Stimulated activated CD8-positive, alpha-beta memory T cell treated with anti-CD3 and anti-CD28 coated beads, Interleukin-15, amount 100 ng/mL, for 1 hour (primary cell): ENCODE measurements around the gene KRTAP5-10.
"Not testable (repeated sequence)": the region's sequence is repeated elsewhere in the genome, so short reads cannot be mapped to it uniquely, and the experiment has no call there.

ENCODE experiments used
- DNase-seq: peaks from one replicate; pipeline ENCODE4 v3.0.0-alpha.2; 2020; ENCODE audit warnings: low read depth

Gene KRTAP5-10, protein sequence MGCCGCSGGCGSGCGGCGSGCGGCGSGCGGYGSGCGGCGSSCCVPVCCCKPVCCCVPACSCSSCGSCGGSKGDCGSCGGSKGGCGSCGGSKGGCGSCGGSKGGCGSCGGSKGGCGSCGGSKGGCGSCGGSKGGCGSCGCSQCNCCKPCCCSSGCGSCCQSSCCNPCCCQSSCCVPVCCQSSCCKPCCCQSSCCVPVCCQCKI

DNA sequence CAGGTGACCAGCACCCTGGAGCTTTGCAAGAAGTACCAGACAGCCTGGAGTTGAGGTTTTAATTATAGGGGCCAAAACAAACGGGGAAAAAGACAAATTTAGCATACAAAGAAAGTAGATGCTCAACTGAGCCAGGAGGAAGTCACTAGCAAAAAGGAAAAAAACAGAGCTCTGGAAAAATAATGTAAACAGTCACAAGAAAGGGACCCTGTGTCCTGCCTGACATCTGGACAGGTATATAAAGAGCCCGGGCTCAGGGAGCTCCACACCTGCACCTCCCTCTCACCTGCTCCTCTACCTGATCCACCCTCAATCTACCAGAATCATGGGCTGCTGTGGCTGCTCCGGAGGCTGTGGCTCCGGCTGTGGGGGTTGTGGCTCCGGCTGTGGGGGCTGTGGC, at the start of gene KRTAP5-10:
TSS of gene KRTAP5-10 (plus strand) at position 301 of the 400 bp plus-strand sequence. CDS start at position 326, 25 bp downstream.
- no peak for DNase-seq

DNA sequence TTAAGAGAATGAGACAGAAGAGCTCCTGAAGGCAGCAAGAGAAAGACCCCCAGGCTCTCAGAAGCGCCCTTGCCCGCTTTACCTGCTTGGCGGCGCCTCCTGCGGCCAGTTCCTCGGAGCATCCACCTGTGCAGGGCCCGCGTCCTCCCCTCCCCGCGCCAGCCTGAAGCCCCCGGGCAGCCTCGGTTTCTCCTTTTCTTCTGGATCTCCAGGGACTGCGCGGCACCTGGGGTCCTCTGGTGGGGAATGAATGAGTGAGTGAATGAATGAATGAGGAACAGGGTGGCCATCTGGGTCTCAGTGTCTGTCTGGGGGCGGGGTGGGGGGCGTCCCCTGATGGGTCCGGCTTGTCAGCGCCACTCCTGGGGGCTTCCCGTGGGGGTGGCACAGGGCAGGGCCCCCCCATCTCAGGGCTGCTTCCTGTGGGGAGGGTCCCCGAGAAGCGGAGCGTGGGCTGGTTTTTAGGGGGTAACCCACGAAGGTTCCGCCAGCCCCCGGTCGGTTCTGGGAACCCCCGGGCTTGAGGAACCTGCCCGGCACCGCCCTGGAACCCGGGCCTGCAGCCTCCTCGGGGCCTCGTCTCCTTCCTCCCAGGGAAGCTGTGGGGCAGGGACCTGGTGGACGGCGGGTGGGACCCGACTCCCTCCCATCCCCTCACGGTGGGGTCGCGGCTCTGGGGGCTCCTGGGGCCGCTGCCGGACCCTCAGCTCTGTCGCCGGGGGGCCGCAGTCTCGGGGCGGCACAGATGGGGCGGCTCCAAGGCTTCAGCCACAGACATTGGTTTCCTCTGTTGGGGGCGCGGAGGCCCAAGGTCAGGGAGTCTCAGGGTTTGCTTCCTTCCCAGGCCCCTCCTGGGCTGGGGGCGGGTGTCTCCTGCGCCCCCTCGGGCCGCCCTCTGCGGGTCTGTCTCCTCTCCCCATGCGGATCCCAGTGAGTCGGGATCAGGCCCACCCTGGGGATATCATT, 46.6 kb upstream of the KRTAP5-10 start:
- no peak for DNase-seq

DNA sequence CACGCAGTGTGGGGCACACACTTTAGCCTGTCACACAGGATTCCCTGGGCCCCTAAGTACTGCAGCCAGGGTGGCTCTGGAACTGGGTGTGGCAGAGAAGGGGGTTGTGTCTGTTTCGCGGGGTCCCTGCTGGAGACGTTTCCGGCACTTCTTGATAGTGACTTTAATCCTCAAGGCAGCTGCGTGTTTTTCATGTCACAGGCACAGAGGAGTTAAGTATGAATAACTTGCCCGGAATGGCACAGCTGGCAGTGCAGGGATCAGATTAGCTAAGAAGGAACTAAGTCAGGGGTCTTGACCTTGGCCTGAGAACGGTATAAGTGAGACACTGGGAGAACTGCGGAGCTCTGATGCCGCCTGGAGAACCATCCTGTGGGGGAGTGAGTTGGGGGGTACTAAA, 45.8 kb upstream of the KRTAP5-10 start:
- no peak for DNase-seq

DNA sequence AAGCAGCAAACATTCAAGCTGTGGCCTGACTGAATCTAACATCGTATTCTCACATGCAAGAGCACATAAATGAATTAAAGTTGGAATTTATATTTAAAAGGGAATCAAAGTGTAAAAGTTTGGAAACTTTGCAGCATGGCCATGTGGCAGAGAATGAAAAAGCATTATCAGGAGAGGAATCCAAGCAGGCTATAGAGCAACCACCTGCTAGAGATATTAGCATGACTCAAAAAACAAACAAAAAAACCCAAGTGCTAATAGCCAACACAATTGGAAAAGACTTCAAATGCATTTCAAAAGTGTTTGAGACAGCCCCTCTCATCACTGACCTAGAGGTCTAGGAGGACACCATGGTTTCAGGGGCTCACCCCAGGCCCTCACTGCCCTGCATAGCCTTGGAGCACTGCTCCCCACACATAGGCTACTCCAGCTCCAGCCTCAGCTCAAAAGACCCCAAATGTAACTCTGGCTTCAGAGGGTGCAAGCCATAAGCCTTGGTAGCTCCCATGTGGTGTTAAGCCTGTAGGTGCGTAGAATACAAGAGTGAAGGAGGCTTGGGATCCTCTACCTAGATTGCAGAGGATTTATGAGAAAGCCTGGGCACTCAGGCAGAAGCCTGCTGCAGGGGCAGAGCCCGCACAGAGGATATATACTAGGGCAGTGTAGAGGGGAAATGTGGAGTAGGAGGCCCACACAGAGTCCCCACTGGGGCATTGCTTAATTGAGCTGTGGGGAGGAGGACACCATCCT, 40.0 kb upstream of the KRTAP5-10 start:
- DNase-seq: no peak

DNA sequence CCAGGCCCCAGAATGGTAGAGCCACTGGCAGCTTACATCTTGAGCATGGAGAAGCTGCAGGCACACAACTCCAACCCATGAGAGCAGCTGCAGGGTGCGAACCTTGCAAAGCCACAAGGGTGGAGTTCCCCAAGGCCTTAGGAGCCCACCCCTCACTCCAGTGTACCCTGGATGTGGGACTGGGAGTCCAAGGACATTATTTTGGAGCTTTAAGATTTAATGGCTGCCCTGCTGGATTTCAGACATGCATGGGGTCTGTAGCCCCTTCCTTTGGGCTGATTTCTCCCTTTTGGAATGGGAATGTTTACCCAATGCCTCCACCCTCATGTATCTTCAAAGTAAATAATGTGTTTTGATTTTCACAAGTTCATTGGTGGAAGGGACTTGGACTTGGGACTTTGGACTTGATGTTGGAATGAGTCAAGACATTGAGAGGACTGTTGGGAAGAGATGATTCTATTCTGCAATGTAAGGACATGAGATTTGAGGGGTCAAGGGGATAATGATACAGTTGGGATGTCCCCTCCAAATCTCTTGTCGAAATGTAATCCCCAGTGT, 39.3 kb upstream of the KRTAP5-10 start:
- no peak for DNase-seq

DNA sequence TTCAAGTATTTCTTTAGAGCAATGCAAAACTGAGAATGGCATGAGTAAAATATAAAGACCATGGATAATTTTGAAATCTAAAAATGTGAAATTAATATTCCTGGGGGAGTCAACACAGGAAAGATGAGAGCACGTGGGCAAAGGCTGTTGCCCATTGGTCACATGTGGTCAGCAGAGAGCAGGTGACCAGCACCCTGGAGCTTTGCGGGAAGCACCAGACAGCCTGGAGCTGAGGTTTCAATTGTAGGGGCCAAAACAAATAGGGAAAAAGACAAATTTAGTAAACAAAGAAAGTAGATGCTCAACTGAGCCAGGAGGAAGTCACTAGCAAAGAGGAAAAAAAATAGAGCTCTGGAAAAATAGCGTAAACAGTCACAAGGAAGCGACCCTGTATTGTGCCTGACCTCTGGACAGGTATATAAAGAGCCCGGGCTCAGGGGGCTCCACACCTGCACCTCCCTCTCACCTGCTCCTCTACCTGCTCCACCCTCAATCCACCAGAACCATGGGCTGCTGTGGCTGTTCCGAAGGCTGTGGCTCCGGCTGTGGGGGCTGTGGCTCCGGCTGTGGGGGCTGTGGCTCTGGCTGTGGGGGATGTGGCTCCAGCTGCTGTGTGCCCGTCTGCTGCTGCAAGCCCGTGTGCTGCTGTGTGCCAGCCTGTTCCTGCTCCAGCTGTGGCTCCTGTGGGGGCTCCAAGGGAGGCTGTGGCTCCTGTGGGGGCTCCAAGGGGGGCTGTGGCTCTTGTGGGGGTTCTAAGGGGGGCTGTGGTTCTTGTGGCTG, 38.4 kb upstream of the KRTAP5-10 start, which contains the start of gene KRTAP5-7:
TSS of gene KRTAP5-7 (plus strand) at position 472 of the 780 bp plus-strand sequence. CDS start at position 506, 34 bp downstream.
- DNase-seq: not testable (repeated sequence)

DNA sequence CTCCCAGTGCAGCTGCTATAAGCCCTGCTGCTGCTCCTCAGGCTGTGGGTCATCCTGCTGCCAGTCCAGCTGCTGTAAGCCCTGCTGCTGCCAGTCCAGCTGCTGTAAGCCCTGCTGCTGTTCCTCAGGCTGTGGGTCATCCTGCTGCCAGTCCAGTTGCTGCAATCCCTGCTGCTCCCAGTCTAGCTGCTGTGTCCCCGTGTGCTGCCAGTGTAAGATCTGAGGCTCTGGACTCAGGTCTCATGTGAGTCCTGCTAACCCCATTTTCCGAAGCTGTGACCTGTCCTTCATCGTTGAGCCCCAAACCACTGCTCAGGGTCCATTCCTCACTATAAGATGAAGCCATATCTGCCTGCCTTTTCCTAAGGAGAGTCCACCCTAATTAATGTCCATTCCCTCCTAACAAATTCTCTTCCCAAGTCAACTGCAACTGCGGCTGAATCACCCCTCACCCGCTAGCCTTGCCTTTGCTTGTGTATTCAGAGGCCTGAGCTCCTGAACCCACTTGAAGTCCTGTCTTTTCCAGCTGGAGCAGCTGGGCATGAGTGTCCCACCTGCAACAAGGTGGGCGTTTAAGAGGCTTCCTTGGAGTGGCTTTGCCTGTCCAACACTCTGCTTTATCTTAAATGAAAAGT, 37.7 kb upstream of the KRTAP5-10 start:
- no peak for DNase-seq

DNA sequence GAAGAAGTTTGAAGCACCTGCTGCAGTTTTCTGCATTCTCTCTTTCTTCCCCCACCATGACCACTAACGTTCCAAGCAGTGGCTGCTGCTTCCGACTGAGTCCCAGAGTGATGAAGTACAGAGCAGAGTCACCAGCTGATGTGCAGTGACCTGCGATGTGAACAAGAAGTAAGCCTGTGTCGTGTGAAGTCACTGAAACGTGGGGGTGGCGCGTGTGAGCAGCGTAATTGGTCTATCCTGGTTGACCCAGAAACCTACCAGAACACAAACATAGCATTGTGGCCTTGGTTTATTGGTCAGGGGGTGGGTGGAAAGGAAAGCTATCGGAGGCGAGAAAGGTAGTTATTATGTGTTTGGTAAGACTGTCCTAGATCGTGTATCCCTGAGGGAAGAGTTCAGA, 34.8 kb upstream of the KRTAP5-10 start:
- no peak for DNase-seq

DNA sequence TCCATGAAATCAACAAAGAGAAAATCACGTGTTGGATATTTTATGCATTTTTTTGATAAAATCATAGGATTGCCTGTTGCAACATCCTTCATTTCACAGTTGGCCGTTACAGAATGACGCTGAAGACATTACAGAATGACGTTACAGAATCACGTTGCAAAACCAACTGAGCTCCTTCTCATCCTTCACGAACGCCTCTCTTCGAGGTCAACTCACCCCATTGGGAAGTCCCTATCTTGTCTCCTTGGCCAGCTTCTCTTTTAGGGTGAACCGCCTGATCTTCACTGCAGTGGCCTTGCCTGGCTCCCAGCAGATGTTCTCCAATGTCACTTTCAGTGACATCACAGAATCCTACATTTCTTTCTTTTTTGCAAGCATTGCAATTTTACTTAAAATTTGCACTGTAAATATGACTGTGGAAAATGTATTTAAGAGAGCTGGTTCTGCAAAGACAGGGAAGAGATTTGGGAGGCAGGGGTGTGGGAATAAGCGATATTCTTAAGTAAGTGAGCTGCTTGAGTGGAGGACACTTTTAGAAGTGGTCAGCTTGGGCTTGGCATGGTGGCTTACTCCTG, 33.2 kb upstream of the KRTAP5-10 start:
- no peak for DNase-seq

DNA sequence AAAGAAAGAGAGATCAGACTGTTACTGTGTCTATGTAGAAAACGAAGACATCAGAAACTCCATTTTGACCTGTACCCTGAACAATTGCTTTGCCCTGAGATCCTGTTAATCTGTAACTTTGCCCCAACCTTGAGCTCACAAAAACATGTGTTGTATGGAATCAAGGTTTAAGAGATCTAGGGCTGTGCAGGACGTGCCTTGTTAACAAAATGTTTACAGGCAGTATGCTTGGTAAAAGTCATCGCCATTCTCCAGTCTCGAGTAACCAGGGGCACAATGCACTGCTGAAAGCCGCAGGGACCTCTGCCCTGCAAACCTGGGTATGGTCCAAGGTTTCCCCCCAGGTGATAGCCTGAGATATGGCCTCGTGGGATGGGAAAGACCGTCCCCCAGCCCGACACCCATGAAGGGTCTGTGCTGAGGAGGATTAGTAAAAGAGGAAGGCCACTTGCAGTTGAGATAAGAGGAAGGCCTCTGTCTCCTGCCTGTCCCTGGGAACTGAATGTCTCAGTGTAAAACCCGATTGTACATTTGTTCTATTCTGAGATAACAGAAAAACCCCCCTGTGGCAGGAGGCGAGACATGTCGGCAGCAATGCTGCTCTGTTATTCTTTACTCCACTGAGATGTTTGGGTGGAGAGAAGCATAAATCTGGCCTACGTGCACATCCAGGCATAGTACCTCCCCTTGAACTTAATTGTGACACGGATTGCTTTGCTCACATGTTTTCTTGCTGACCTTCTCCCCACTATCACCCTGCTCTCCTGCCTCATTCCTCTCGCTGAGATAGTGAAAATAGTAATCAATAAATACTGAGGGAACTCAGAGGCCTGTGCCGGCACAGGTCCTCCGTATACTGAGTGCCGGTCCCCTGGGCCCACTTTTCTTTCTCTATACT, 30.4 kb upstream of the KRTAP5-10 start:
- not testable (repeated sequence) for DNase-seq

DNA sequence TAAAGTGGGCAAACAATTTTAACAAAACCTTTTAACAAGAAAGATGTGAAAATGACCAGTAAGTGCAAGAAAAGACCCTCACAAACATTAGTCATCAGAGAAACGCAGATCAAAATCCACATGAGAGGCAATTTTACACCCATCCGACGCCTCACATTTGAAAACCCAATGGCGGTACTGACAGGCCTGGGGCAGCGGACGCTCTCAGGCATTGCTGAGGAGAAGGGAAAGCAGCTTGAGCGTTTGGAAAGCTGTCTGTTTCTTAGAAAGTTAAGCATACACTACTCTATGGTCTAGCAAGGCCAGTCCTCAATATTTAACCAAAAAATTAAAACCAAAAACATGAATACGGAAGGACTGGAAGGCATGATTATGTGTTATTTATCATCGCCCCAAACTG, 29.5 kb upstream of the KRTAP5-10 start:
- DNase-seq: no peak

DNA sequence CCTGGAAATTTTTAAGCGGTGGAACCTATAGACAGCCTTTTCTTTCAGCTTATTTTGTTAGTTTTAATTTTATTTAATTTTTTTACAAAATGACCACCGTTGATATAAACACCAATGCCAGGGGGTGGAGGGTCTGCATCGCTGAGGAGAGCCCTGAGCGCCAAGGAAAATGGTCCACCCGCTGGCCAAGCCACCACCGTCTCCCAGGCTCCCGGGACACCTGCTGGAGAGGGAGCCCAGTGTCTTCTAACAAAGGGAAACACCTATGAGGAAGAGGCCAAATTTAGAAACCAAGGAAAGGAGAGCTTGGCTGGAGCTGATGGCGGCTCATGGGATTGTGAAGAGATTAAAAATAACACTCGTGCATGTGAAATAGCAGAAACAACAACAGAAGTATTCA, 27.8 kb upstream of the KRTAP5-10 start:
- DNase-seq: no peak

DNA sequence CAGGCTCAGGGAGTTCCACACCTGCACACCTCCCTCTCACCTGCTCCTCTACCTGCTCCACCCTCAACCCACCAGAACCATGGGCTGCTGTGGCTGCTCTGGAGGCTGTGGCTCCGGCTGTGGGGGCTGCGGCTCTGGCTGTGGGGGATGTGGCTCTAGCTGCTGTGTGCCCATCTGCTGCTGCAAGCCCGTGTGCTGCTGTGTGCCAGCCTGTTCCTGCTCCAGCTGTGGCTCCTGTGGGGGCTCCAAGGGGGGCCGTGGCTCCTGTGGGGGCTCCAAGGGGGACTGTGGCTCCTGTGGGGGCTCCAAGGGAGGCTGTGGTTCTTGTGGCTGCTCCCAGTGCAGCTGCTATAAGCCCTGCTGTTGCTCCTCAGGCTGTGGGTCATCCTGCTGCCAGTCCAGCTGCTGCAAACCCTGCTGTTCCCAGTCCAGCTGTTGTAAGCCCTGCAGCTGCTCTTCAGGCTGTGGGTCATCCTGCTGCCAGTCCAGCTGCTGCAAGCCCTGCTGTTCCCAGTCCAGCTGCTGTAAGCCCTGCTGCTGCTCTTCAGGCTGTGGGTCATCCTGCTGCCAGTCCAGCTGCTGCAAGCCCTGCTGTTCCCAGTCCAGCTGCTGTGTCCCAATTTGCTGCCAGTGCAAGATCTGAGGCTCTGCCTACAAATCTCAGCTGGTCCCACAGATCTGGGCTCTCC, 27.2 kb upstream of the KRTAP5-10 start, which contains the start of gene KRTAP5-8:
TSS of gene KRTAP5-8 (plus strand) at position 49 of the 689 bp plus-strand sequence. CDS start at position 80, 31 bp downstream.
- not testable (repeated sequence) for DNase-seq

DNA sequence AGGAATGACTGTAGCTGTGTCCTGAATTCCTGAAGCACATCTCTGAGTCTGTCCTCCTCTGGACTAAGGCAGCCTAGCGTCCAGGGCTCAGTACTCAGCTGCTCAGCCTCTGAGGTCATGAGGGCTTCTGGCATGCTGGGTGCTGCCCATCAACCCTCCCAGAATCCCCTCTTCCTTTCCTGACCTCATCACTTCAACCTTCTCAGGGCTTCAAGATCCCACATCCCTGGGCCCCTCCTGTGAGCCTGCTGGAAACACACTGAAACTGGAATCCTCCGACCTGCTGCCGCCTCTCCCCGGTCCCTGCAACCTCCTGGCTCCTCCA, 26.7 kb upstream of the KRTAP5-10 start:
- no peak for DNase-seq

DNA sequence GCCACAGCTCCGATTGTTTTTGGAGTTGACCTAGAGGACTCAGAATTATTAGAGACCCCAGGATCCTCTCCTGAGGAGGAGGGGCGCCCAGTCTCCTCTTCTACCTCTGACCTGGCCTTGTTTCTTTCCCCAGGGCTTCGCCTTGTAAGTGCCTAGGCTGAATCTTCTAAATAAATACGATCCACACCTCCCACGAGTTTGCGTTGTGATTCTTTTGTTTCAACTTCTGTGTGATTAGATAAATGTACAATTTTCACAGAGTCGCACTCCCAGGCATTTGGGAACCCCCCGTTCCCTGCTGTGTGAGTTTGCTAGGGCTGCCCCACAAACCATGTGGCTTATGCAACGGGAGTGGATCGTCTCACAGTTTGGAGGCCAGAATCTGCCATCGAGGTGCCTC, 26.3 kb upstream of the KRTAP5-10 start:
- DNase-seq: no peak

DNA sequence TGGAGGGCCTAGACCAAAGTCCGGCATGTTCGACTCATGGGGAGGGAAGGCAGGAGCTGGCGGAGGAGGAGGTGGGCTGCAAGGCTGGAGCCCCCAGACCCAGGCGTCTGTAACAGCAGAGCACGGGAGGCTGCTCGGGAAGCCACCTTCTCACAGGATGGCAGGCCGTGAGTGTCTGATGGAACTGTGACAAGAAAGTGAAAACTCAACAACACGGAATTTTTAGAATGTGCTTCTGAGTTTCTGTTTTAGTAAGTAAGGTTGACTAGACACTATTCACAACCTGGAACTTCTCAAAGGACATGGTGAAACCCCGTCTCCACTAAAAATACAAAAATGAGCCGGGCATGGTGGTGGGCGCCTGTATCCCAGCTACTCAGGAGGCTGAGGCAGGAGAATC, 25.4 kb upstream of the KRTAP5-10 start:
- not testable (repeated sequence) for DNase-seq

DNA sequence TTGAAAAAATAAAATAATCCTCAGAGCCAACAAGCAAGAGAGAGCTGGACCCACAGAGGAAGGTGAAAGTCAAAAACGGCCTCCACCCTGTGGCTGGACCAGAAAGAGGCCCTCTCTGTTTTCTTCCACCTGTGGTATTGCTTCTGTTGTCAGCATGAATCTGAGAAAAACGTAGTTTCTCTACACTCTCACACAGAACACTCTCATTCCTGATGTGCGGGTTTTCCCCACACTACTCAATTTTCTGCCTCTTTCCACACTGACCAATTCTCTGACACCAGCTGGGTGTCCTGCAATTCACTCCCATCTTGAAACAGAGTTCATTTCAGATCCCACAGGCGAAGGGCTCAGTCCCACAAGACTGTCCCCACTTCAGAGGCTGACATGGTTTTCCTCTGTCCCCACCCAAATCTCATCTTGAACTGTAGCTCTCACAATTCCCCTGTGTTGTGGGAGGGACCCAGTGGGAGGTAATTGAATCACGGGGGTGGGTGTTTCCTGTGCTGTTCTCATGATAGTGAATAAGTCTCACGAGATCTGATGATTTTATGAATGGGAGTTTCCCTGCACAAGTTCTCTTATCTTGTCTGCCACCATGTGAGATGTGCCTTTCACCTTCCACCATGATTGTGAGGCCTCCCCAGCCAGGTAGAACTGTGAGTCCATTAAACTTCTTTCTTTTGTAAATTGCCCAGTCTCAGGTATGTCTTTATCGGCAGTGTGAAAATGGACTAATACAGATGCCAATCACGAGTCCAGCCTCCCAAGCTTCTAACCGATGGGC, 24.6 kb upstream of the KRTAP5-10 start:
- DNase-seq: not testable (repeated sequence)

DNA sequence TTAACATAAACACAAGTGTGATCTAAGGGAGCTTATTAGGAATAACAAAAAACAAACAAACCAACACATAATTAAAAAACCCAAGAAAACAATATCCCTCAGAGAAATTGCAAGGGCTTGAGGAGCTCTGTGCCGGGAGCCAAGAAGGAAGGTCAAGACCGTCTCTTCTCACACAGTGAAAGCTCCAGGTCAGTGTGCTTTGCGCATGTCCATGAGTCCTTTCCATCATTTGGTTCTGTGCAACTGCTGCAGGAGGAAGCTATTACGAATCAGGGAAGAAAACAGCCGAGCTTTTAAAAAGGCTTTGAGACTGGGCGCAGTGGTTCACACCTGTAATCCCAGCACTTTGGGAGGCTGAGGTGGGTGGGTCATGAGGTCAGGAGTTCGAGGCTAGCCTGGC, 23.0 kb upstream of the KRTAP5-10 start:
- no peak for DNase-seq
